A549 (cell line): Measurements from ENCODE around the gene IQSEC3.
"Not testable (repeated sequence)": the region's sequence is repeated elsewhere in the genome, so short reads cannot be mapped to it uniquely, and the experiment has no call there.

ENCODE experiments used
- ESRRA ChIP-seq: fragments of 150-350 bp; IDR thresholded peaks from 2 replicates; pipeline ENCODE4 v1.6.1; 2014; ENCODE audit warnings: mild to moderate bottlenecking, low read length, borderline replicate concordance
- HOXB13 ChIP-seq: fragments of 250-450 bp; sonication (Bioruptor Pico); IDR thresholded peaks from 2 replicates; pipeline ENCODE4 v1.5.0; 2020; ENCODE audit warnings: low read depth, mild to moderate bottlenecking, moderate library complexity
- MAZ ChIP-seq: fragments of 150-350 bp; IDR thresholded peaks from 2 replicates; pipeline ENCODE4 v1.6.1; 2014; ENCODE audit warnings: antibody characterized with exemption, low read depth, low read length, borderline replicate concordance
- POLR2A ChIP-seq: IDR thresholded peaks from 2 replicates; pipeline ENCODE4 v1.6.1; 2012; ENCODE audit warnings: mild to moderate bottlenecking, low read length
- TP53 ChIP-seq: fragments of 250-450 bp; sonication (Bioruptor Pico); IDR thresholded peaks from 2 replicates; pipeline ENCODE4 v1.5.0; 2021; ENCODE audit warnings: mild to moderate bottlenecking, moderate library complexity
- ZFP36 ChIP-seq: fragments of 450-650 bp; IDR thresholded peaks from 2 replicates; pipeline ENCODE4 v1.6.1; 2014; ENCODE audit warnings: borderline replicate concordance; ENCODE audit not compliant: partially characterized antibody
- TF ChIP-seq, protein P1 (sequence below): fragments of >200 bp; sonication (Bioruptor Twin); formaldehyde crosslinking; IDR thresholded peaks from 3 replicates; pipeline ENCODE4 v1.5.1; 2016

DNA sequence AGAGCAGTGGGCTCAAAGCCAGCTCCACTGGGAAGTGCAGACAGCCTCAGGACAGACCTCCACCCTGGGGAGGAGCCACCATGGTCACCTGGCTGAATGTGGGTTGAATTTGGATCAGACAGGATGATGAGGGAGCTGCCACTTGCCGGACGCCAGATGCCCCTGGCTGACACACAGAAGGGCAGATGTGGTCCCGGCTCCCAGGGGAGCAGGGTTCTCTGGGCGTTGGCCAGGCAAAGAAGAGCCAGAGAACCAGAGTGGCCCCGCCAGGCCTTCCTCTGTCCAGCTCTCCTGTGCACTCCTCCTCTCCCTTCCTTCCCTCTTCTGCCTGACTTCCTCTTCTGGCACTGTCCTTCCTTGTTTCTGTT lies 20.6 kb upstream of the IQSEC3 start:
- TF ChIP-seq, protein P1, sequence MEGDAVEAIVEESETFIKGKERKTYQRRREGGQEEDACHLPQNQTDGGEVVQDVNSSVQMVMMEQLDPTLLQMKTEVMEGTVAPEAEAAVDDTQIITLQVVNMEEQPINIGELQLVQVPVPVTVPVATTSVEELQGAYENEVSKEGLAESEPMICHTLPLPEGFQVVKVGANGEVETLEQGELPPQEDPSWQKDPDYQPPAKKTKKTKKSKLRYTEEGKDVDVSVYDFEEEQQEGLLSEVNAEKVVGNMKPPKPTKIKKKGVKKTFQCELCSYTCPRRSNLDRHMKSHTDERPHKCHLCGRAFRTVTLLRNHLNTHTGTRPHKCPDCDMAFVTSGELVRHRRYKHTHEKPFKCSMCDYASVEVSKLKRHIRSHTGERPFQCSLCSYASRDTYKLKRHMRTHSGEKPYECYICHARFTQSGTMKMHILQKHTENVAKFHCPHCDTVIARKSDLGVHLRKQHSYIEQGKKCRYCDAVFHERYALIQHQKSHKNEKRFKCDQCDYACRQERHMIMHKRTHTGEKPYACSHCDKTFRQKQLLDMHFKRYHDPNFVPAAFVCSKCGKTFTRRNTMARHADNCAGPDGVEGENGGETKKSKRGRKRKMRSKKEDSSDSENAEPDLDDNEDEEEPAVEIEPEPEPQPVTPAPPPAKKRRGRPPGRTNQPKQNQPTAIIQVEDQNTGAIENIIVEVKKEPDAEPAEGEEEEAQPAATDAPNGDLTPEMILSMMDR, result not testable (repeated sequence)
- not testable (repeated sequence) for TF ChIP-seq POLR2A; MAZ; ZFP36; HOXB13 (CRISPR knock-in tag); ESRRA; TP53 (CRISPR knock-in tag)
